Heart right ventricle (tissue), 16 donors: ENCODE measurements around the gene HOPX. TPM values are rescaled to one million over a fixed set of nuclear protein-coding genes. Genes with fewer than 3 reads are reported as not detected.

Source experiments
- ATAC-seq, 8 donors: fragments of 200-7000 bp; cut with Tn5 transposase; one replicate each; pipeline ENCODE4 v1.9.1; 2020; ENCODE audit warnings: mild to moderate bottlenecking in 8 of 8, moderate library complexity in 8 of 8, moderate number of reproducible peaks in 1 of 8
- DNase-seq, 2 donors: peaks; one replicate each; pipeline ENCODE4 v3.0.0-alpha.2; 2020
- H3K27ac ChIP-seq, 10 donors: fragments of 200-600 bp; sonication (generic) in 2 of 10; one replicate each; pipeline versions ENCODE4 v1.5.0 to v1.8.0; 2020 to 2022; ENCODE audit warnings: mild to moderate bottlenecking in 3 of 10
- H3K27me3 ChIP-seq, 7 donors: fragments of 200-600 bp; one replicate each; pipeline ENCODE4 v1.8.0; 2021 to 2022; ENCODE audit warnings: mild to moderate bottlenecking in 2 of 7
- H3K36me3 ChIP-seq, 9 donors: fragments of 200-600 bp; sonication (generic) in 1 of 9; one replicate each; pipeline versions ENCODE4 v1.5.0 to v1.8.0; 2020 to 2022; ENCODE audit warnings: mild to moderate bottlenecking in 2 of 9
- H3K4me1 ChIP-seq, 9 donors: fragments of 200-600 bp; sonication (generic) in 1 of 9; one replicate each; pipeline versions ENCODE4 v1.5.0 to v1.8.0; 2020 to 2022; ENCODE audit warnings: mild to moderate bottlenecking in 4 of 9
- H3K4me3 ChIP-seq, 10 donors: fragments of 200-600 bp; sonication (generic) in 2 of 10; one replicate each; pipeline versions ENCODE4 v1.5.0 to v1.8.0; 2020 to 2022; ENCODE audit warnings: mild to moderate bottlenecking in 7 of 10, moderate library complexity in 2 of 10
- H3K9me3 ChIP-seq, 11 donors: fragments of 200-600 bp in 10 of 11; sonication (generic) in 2 of 11; one replicate each; pipeline versions ENCODE4 v1.5.0 to v1.8.0; 2013 to 2022; ENCODE audit warnings: mild to moderate bottlenecking in 2 of 11, control low read depth in 1 of 11, moderate library complexity in 1 of 11
- WGBS, 2 donors: extraction: QIAGEN DNeasy Blood & Tissue Kit; methylation state at CpG; one replicate each; pipeline ENCODE4 v1.1.7; 2013; ENCODE audit warnings: inconsistent platforms in 1 of 2; 5-methylcytosine and 5-hydroxymethylcytosine counted together
- intact Hi-C, 10 donors: fragments of 100-400 bp; cut with DNase I; formaldehyde crosslinking; loops; one replicate each; pipeline versions ENCODE4 v1.11.1 to v1.14.2; 2022
- polyA plus RNA-seq, 2 donors: library from polyadenylated mRNA; stranded (reverse); fragments of 200-250 nt; gene quantifications; one replicate each; pipeline ENCODE4 v1.2.3, GENCODE V29; 2013
- total RNA-seq, 10 donors: library from RNA; stranded (reverse); fragmentation: NEBNext Ultra II Directional in 3 of 10; extraction: Animal tissue kit (Norgen Biotek cat#: 25700) in 3 of 10; gene quantifications; one replicate each; pipeline versions ENCODE4 v1.2.1 to v1.2.4, GENCODE V29; 2021 to 2023
- TF ChIP-seq, protein P1 (sequence below), 9 donors: fragments of 200-600 bp; sonication (generic) in 2 of 9; IDR thresholded peaks; one replicate each; pipeline versions ENCODE4 v1.5.0 to v1.8.0; 2021 to 2022; ENCODE audit warnings: antibody characterized with exemption in 9 of 9, mild to moderate bottlenecking in 5 of 9, moderate library complexity in 1 of 9
- donor health status: Arrhythmogenic right ventricular cardiomyopathy.
- donor health status: ischemic (EF 13 %, LVEDD 7.1; RV severe dilation, severe dysfunction).
- donor health status: healthy with polysubstance abuse.
- donor health status: DM: no; HTN: yes; CAD: no.
- donor health status: DM: no; HTN: no; CAD: no.
- donor health status: ischemic (EF 25% LVEDD 6.9; RV normal size, moderate dysfunction).
- donor health status: ischemic (EF 25% LVEDD 5.7; RV mildly dilated, moderate dysfunction).
- donor health status: healthy.
- donor health status: DM: yes; HTN: yes; CAD: no.
- donor health status: Ischemic cardiomyopathy.
- donor health status: ischemic (EF 35%, LVEDD 5.7; RV mildly dilated, moderate dysfunction).
- donor health status: nonischemic (EF 11% LVEDD 7.7; RV severe dilation, severe dysfunction).
- donor health status: DM: yes; HTN: yes; CAD: no.
- donor health status: PGD.
- donor health status: ischemic (EF 29% LVEDD 5.4; RV normal size, mild dysfunction).
- donor health status: nonischemic (EF 23%, LVEDD 6.1; RV moderate dilation, normal function).

Gene HOPX
- total and polyA plus RNA-seq, 12 donors, result 0.39 to 90.9 (median 10.4) TPM

DNA sequence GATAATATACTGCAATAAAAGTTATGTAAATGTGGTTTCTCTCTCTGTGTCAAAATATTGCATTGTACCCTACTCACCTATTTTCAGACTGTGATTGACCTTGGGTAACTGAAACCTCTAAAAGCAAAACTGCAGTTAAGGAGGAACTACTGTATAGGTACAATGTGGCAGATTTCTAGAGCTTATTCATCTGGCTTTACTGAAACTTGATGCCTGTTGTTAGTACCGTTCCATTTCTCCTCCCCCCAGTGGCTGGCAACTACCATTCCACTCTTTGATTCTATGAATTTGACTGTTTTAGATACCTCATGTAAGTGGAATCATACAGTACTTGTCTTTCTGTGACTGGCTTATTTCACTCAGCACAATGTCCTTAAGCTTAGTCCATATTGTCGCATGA, 61.9 kb downstream of the HOPX start:
- H3K36me3 ChIP-seq, result no peaks in the 10 kb centered on the region
- H3K4me3 ChIP-seq, result no peak overlapping the region
- 26 to 27% methylated on average over 2 of the region's 2 CpGs for WGBS, 2 donors
- no peak for ATAC-seq
- no peak overlapping the region for H3K27ac ChIP-seq
- TF ChIP-seq, protein P1, sequence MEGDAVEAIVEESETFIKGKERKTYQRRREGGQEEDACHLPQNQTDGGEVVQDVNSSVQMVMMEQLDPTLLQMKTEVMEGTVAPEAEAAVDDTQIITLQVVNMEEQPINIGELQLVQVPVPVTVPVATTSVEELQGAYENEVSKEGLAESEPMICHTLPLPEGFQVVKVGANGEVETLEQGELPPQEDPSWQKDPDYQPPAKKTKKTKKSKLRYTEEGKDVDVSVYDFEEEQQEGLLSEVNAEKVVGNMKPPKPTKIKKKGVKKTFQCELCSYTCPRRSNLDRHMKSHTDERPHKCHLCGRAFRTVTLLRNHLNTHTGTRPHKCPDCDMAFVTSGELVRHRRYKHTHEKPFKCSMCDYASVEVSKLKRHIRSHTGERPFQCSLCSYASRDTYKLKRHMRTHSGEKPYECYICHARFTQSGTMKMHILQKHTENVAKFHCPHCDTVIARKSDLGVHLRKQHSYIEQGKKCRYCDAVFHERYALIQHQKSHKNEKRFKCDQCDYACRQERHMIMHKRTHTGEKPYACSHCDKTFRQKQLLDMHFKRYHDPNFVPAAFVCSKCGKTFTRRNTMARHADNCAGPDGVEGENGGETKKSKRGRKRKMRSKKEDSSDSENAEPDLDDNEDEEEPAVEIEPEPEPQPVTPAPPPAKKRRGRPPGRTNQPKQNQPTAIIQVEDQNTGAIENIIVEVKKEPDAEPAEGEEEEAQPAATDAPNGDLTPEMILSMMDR (IDR thresholded peaks at IDR 0.05), result no peak
- no peaks in the 10 kb centered on the region for H3K4me1 ChIP-seq
- no peak for DNase-seq
- intact Hi-C loops, result no loop called here
- peaks cover 0 to 2% (median 0%) of the 10 kb centered on the region in 11 donors for H3K9me3 ChIP-seq
- peaks cover 0 to 22% (median 0%) of the 10 kb centered on the region in 7 donors for H3K27me3 ChIP-seq

GRCh38 chr4:56618734-56619133, 62.4 kb downstream of the HOPX start:
- H3K27me3 ChIP-seq, result peaks cover 0 to 22% (median 0%) of the 10 kb centered on the region in 7 donors
- DNase-seq, result no peak
- H3K4me3 ChIP-seq, result no peak overlapping the region
- WGBS, 2 donors, result 50 to 62% methylated on average over 4 of the region's 4 CpGs
- H3K4me1 ChIP-seq, result no peaks in the 10 kb centered on the region
- no peaks in the 10 kb centered on the region for H3K36me3 ChIP-seq
- intact Hi-C loops, result no loop called here
- no peaks in the 10 kb centered on the region for H3K9me3 ChIP-seq
- TF ChIP-seq, protein P1 (IDR thresholded peaks at IDR 0.05), result no peak
- ATAC-seq, result no peak
- H3K27ac ChIP-seq, result no peak overlapping the region

DNA sequence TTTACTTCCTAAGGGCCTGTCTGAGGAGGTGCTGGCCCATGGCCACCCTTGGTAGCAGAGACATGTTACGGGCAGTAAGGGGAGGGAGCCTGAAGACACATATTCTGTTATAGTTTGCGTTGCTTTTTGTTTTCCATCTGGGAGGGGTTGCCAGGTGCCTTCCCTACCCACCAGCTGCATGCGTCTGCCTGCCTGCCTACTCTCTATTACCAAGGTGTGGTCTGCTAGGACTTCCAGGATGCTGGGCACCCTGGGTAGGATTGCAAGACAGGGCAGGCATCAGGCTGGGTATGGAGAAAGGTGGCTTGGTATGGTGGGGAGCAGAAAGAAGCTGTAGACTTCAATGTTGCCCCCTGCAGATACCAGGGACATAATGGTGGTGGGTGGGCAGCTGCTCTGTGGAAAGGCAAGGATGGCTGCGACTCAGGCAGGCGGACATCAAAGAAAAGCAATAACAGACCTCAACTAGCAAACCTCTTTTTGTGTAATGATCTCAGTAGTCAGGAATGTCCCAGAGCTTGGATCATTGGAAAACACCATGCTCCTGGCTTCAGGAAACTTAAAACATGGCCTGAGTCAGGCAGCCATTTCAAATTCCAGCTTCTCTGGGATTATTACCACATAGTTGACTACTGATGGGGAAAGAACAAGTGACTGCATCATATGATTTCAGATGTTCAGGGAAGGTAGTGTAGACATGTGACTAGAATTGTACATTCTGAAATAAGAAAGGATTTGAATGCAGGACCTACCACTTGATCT, 67.8 kb downstream of the HOPX start:
- 82 to 83% methylated on average over 5 of the region's 5 CpGs for WGBS, 2 donors
- ATAC-seq, result no peak
- no peak overlapping the region for H3K27ac ChIP-seq

GRCh38 chr4:56612282-56612681, 68.8 kb downstream of the HOPX start:
- Histone ChIP-seq H3K27me3 (peaks cover 0 to 27% (median 2%) of the 10 kb centered on the region in 7 donors), H3K4me3 (no peak overlapping the region), H3K9me3 (no peaks in the 10 kb centered on the region), H3K4me1 (no peaks in the 10 kb centered on the region), H3K27ac (no peak overlapping the region), H3K36me3 (no peaks in the 10 kb centered on the region)
- ATAC-seq (no peak), DNase-seq (no peak)
- intact Hi-C loops, result no loop called here
- 85 to 86% methylated on average over 11 of the region's 11 CpGs for WGBS, 2 donors
- TF ChIP-seq, protein P1 (IDR thresholded peaks at IDR 0.05), result no peak

More for the DNA sequence above, 67.8 kb downstream of the HOPX start:
- intact Hi-C loops, result no loop called here
- TF ChIP-seq, protein P1 (IDR thresholded peaks at IDR 0.05), result no peak
- no peaks in the 10 kb centered on the region for H3K36me3 ChIP-seq
- H3K27me3 ChIP-seq, result peaks cover 0 to 29% (median 3%) of the 10 kb centered on the region in 7 donors
- H3K4me3 ChIP-seq, result no peak overlapping the region
- H3K4me1 ChIP-seq, result no peaks in the 10 kb centered on the region
- no peaks in the 10 kb centered on the region for H3K9me3 ChIP-seq
- DNase-seq, result no peak
